ENCODE results near the gene GRWD1.
A peak's percentile ranks its signal among the peaks of the same experiment; 100 is the strongest.

GRWD1 gene

GRCh38 chr19:48456864-48457263 is 11.1 kb downstream of the GRWD1 start:
- no peak for DNase-seq (ENCODE audit: low read depth, low spot score)

GRCh38 chr19:48458016-48458415 is 12.2 kb downstream of the GRWD1 start:
- DNase-seq (ENCODE audit: low read depth, low spot score) = no peak

GRCh38 chr19:48461651-48461981 is 15.8 kb downstream of the GRWD1 start:
- no peak for DNase-seq (ENCODE audit: low read depth, low spot score)

GRCh38 chr19:48461982-48462655 is 16.3 kb downstream of the GRWD1 start:
- DNase-seq (ENCODE audit: low read depth, low spot score) = peak; percentile 69

- no peak for DNase-seq (ENCODE audit: low read depth, low spot score)
These were observed 19.4 kb downstream of the GRWD1 start for GRCh38 chr19:48465215-48465614.

GRCh38 chr19:48466561-48467325 is 21.0 kb downstream of the GRWD1 start:
- DNase-seq (ENCODE audit: low read depth, low spot score) = no peak

GRCh38 chr19:48468772-48469288 is 23.0 kb downstream of the GRWD1 start:
- DNase-seq (ENCODE audit: low read depth, low spot score) = peak; percentile 98

GRCh38 chr19:48469289-48469881 is 23.6 kb downstream of the GRWD1 start, which contains the start of gene CYTH2:
Gene CYTH2, plus strand, starts transcription at chr19:48469369. Its CDS starts 139 bp downstream, at chr19:48469508.
- DNase-seq (ENCODE audit: low read depth, low spot score) = no peak

GRCh38 chr19:48469934-48470680 is 24.3 kb downstream of the GRWD1 start:
- no peak for DNase-seq (ENCODE audit: low read depth, low spot score)

GRCh38 chr19:48470856-48471255 is 25.1 kb downstream of the GRWD1 start:
- no peak for DNase-seq (ENCODE audit: low read depth, low spot score)

- DNase-seq (ENCODE audit: low read depth, low spot score) = no peak
These were observed 26.1 kb downstream of the GRWD1 start for GRCh38 chr19:48471836-48472235.

GRCh38 chr19:48473161-48473966 is 27.6 kb downstream of the GRWD1 start:
- DNase-seq (ENCODE audit: low read depth, low spot score) = no peak

GRCh38 chr19:48474084-48474592 is 28.4 kb downstream of the GRWD1 start:
- DNase-seq (ENCODE audit: low read depth, low spot score) = no peak

- DNase-seq (ENCODE audit: low read depth, low spot score) = no peak
These were observed 29.7 kb downstream of the GRWD1 start for GRCh38 chr19:48475369-48476068.

GRCh38 chr19:48476176-48476575 is 30.4 kb downstream of the GRWD1 start:
- no peak for DNase-seq (ENCODE audit: low read depth, low spot score)

- no peak for DNase-seq (ENCODE audit: low read depth, low spot score)
These were observed 31.4 kb downstream of the GRWD1 start for GRCh38 chr19:48477067-48477685.

- DNase-seq (ENCODE audit: low read depth, low spot score) = no peak
These were observed 32.0 kb downstream of the GRWD1 start for GRCh38 chr19:48477698-48478338.

- no peak for DNase-seq (ENCODE audit: low read depth, low spot score)
These were observed 32.8 kb downstream of the GRWD1 start for GRCh38 chr19:48478339-48479256.

Data from iPS DF 19.7 (cell line).